Stimulated activated CD4-positive, alpha-beta T cell treated with anti-CD3 and anti-CD28 coated beads, TNF-alpha, amount 100 ng/mL, for 48 hours (primary cell): ENCODE measurements around the gene FERMT3.

ENCODE experiments used
- DNase-seq, 3 donors: peaks; one replicate each; pipeline ENCODE4 v3.0.0-alpha.2; 2020; ENCODE audit warnings: low read depth in 3 of 3

FERMT3 gene

DNA sequence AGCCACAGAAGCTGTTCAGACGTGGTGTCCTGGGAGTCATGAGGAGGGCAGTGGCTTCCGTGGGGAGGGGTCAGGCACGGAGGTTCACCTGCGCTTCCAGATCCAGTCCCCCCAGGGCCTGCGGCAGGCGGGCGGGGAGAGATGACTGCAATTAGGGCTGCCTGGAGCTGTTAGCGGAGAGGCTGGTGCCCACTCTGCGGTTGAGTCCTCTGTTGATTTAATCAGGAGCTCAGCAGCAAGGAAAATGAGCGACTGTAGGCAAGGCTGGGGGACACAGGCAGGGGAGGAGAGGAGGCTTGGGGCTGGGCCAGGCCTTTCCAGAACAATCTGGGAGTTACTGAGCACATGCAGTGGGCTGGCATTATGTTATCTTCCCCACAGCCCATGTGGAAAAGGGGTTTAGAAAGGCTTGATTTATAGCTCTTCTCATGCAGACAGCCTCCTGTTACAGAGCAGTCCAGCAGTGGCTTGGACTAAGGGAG lies 57.9 kb downstream of the FERMT3 start:
- no peak for DNase-seq

DNA sequence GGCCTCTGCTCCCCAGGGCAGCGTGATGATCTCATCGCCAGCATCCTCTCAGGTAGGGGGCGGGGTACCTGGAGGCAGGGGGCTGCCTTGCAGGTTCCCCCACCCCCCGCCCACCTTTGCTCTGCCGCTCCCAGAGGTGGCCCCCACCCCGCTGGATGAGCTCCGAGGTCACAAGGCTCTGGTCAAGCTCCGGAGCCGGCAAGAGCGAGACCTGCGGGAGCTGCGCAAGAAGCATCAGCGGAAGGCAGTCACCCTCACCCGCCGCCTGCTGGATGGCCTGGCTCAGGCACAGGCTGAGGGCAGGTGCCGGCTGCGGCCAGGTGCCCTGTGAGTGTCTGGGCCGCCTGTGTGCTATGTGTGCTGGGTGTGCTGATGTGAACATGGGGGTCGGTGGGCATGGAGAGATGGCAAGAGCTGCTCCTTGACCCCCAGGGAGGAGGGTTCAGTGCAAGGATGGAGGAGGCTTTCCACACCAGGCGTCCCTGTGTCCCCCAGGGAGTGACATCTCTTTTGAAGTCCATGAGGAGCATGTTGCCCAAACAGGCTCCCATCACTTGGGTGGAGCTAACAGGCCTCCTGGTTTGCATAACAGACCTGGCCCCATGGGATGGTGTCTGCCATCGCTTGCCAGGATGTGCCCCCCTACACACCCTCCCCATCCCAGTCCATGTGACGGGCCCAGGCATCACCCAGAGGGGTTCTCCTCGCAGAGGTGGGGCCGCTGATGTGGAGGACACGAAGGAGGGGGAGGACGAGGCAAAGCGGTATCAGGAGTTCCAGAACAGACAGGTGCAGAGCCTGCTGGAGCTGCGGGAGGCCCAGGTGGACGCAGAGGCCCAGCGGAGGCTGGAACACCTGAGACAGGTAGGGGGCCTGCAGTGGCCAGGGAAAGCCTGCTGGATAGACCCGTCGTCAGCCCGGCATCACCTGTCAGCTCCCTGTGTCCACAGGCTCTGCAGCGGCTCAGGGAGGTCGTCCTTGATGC lies 58.9 kb downstream of the FERMT3 start:
- no peak for DNase-seq

DNA sequence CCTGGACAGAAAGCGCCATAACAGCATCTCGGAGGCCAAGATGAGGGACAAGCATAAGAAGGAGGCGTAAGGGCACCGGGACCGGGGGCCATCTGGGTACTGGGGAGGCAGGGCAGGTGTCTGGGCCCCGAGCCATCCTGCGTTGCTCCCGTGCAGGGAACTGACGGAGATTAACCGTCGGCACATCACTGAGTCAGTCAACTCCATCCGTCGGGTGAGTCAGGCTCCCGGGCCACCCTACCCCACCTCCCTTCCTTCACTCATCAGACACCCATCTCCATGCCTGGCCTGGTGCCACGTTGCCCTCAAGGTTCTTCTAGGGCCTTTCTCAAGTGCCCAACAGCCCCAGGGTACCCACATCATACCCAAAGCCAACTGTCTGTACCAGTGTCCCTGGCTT lies 59.8 kb downstream of the FERMT3 start:
- no peak for DNase-seq

DNA sequence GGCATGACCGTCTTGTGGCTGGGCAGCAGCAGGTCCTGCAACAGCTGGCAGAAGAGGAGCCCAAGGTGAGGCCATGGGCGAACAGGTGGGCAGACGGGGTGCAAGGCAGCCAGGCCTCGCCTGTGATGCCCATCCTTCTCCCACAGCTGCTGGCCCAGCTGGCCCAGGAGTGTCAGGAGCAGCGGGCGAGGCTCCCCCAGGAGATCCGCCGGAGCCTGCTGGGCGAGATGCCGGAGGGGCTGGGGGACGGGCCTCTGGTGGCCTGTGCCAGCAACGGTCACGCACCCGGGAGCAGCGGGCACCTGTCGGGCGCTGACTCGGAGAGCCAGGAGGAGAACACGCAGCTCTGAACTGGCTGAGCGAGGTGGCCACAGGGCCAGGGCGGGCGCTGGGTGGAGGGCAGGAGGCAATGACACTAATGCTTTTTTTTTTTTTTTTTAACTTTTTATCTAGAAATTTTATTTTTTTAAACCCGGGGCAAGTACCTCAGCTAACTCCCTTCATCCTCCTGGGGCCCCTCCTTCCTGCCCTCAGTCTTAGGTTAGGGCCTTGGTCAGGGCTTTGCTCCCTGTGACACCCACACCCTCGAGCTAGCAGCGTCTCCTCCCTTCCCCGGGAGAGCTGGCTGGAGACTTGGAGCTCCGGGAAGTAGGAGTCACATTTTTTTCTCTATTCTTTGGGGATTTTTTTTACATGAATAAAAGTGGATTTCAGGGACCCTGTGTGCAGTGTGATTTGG lies 60.9 kb downstream of the FERMT3 start:
- DNase-seq: no peak

DNA sequence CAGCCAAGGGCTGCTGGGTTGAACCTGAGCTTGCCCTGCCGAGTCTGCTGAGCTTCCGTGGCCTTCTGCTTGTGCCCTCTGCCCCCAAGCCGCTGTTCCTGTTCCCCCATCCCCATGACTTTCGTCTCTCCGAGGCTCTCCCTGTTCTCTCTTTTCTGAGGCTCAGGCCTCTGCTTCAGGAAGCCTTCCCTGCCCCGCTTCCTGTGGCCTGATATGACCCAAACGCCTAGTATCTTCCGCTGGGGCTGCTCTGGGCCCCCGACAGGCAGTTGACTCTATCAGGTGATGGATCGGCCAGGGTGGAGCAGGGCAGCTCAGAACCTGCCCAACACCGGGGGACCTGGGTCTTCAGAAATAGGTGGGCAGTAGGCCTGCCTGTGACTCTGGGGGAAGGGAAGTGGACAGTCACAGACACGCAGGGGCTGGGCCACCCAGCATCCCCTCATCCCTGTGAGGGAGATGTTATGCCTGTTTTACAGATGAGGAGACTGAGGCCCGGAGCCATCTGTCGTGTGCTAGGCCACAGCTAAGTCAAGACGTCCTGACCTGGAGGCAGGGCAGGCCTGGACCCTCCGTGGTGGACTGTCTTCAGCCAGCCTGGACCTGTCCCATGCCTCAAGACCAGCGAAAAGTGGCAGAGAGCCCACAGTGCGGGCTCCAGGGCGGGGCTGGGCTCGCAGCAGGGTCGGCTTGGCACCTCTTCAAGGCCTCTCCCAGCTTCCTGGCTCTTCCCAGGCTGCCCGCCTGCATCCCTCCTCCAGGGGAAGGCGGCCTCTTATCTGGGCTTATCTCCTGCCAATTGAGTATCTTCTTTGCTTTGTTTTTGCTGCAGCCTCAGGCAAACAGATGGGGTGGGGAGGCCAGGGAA lies 61.7 kb downstream of the FERMT3 start:
- no peak for DNase-seq

DNA sequence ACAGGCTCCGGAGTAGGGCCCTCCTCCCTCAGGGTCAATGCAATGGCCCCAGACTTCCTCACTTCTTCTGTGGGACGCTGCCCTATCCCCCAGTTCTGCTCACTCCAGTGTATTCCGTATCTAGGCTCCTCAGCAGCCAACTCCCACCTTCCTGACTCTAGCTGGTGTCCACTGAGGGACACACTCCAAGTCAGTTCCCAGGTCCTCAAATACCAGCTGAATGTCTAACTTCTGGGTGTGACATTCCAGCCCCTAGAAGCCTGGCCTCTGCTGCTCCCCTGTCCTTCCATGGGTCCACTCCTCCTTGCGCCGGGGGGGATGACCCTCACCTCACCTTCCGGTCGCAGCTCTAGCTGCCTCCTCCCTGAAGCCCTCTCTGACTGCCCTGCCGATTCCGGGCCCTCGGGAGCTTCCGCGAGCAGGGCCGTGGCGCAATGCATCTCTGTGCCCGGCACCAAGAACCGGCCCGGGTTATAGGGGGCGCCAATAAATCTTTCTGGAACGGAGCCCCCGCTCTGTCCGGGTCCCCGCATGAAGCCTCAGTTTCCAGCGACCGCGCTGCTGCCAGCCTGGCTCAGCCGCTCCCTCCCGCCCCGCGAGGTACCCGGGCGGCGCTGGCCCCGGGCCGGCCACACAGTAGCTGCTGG lies 62.5 kb downstream of the FERMT3 start:
- no peak for DNase-seq

DNA sequence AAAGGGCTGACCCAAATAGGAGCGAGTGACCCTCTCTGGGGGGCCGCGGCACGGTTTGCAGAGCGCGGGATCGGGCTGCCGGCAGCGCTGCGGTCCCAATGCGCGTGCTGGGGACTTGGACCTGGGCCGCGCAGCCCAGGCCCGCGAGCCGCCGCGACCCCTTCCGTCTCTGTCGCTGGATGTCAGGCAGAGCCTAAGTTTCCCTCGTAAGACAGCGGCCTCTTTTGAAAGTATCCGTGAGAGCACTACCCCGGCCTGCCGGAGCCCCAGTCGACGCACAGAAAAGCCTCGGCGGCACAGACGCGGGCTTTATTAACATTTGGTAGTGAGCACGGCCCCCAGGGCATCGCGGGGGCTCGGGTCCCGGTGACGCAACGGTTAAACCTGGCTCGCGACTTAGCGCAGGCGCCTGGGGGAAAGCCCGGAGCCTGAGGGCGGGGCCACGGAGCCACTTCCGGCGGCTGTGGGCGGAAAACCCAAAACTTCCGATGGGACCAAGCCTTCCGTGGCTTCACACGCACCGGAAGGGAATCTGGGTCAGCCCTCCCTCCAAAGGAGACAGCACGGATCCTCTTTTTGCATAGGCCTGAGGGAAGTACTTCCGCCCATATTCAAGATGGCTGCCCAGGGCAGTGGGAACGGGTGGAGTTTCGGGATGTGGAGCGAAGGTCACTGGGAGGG lies 63.2 kb downstream of the FERMT3 start:
- peak; percentile 94 to 96 (median 95) for DNase-seq
